HG02610 (cell line): ENCODE results near the gene EOLA1.
"Not testable (repeated sequence)": the region's sequence is repeated elsewhere in the genome, so short reads cannot be mapped to it uniquely, and the experiment has no call there.

Source experiments
- ATAC-seq: cut with Tn5 transposase; IDR thresholded peaks from one replicate; pipeline ENCODE4 v1.9.1; 2021; ENCODE audit warnings: mild to moderate bottlenecking, moderate library complexity; ENCODE audit not compliant: unreplicated experiment

Gene EOLA1

DNA sequence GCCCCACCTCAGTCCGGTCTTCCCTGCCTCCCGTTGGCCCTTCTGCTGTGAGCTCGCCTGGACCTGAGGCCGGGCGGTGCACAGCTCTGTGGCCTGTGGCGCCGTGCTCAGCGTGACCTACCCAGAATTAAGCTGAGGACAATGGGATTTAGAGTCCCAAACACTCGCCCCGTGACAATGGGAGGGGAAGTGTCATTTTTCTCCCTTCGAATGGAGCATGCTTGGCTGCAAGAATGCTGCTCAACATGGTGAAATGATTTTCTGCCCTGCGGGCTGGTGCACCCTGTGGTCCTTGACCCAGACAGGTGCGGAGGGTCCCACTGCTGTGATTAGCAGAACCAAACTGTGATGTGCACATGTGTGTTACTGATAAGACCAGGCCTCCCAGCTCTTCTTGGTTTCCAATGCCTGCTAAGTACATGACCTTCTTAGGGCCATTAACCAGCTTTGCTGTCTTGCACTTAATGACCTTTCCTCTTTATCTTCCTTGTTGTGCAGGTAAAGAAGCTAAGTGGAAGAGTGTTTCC lies 772 bp downstream of the EOLA1 start:
- ATAC-seq, result no peak

GRCh38 chrX:149545545-149546543 lies 5.0 kb downstream of the EOLA1 start:
- ATAC-seq, result not testable (repeated sequence)

DNA sequence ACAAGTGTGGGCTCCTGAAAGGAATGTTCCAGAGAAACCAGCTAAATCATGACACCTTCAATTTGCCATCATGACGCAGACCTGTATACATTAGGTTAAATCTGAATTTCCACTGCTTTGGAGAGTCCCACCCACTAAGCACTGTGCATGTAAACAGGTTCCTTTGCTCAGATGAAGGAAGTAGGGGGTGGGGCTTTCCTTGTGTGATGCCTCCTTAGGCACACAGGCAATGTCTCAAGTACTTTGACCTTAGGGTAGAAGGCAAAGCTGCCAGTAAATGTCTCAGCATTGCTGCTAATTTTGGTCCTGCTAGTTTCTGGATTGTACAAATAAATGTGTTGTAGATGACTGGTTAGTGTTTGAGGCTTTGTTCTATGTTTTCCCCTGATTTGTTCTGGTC lies 6.2 kb downstream of the EOLA1 start:
- not testable (repeated sequence) for ATAC-seq

DNA sequence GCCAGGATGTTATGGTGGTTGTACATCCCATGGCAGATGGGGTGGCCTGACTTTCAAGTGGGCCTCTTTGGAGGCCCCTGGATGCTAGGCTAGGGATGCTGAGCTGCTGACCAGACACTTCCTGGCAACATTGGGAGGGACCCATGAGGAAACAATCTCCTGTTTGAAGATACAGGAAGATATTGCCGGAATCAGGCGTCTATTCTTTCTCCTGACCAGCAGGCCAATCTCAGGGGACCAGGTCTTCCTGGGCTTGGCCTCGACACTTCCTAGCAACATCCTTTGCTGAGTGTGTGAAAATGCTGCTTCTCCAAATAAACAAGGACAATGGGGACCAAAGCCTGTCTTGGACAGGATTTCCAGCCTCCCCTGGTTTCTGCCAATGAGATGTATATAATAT lies 7.0 kb downstream of the EOLA1 start:
- ATAC-seq, result not testable (repeated sequence)

DNA sequence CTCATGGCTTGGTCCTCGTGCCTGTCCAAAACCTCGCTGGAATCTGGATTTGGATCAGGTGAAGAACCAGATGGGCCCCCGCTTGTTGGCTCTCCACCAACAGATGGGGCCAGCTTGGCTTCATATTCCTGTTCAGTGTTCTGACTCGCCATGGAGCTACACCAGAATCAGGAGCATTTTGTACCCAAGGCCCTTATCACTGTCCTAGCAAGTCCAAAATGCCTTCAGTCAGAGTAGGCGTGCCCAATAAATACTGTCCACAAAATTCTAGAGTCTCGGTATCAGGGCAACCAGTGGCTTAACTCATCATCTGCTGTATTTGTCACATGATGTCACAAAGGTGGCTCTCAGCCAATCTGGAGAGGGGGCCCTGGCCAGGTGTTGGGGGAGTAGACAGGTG lies 8.9 kb downstream of the EOLA1 start, which contains the start of gene HSFX3:
HSFX3 (minus strand) TSS at position 224 of the 400 bp plus-strand sequence; CDS start at position 152, 72 bp downstream.
- not testable (repeated sequence) for ATAC-seq

DNA sequence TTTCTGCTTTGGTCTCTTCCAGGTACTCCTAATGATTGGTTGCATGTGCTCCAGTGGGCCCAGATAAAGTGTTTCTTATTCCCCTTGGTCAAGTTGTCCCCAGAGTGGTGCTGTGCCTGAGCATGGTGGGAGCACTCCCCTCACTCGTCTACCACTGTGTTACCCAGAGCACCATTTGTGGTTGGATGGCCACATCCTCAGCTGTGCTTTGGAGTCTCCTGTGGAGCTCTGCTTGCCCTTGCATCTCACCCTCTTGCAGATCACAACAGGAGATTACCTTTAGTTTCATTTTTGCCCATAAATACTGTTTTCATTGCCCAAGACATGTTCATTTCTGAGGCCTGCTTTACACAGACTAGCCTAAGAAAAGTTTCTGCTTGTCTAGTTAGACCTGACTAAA lies 9.6 kb downstream of the EOLA1 start:
- not testable (repeated sequence) for ATAC-seq

DNA sequence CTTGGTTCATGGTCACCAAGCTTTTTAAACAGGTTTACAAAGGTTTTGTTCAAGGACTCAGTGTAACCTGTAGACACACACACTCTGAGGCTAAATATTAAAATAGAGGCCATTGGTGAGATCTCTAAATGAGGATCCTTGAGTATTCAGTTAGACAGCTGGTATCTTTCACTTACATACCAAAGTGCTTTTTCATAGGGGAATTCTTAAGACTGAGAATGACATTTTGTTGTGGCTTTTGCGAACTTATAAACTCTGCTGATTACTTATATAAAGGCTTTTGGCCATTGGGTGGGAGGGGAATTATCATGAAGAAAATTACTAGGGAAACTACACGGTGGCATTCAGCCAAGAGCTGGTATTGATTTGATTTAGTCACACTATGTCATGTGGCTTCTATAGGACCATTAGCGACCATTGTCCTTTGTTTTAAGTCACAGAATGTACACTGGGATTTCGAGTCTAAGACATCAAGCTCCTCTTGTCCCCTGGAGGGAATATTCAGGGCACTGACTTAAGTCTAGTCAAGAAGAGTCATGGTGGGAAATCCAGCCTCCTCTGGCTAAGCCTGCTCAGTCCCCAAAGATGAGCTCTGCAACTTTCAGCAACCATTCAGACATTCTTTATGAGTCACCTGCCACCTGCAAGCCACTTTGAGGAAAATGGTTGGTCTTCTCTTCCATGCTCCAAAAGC lies 10.6 kb downstream of the EOLA1 start:
- peak; percentile 70 for ATAC-seq

- not testable (repeated sequence) for ATAC-seq
Observed at GRCh38 chrX:149551939-149552248, 11.1 kb downstream of the EOLA1 start.

GRCh38 chrX:149555251-149555650 lies 14.4 kb downstream of the EOLA1 start:
- not testable (repeated sequence) for ATAC-seq

- ATAC-seq, result no peak
Observed at GRCh38 chrX:149563359-149563758, 22.5 kb downstream of the EOLA1 start.

GRCh38 chrX:149567621-149568417 lies 27.0 kb downstream of the EOLA1 start:
- ATAC-seq, result no peak

- no peak for ATAC-seq
Observed at GRCh38 chrX:149568701-149569296, 28.0 kb downstream of the EOLA1 start.

- peak; percentile 31 for ATAC-seq
Observed at GRCh38 chrX:149569770-149570169, 29.0 kb downstream of the EOLA1 start.

GRCh38 chrX:149570668-149571067 lies 29.9 kb downstream of the EOLA1 start:
- no peak for ATAC-seq

GRCh38 chrX:149571770-149572169 lies 31.0 kb downstream of the EOLA1 start:
- no peak for ATAC-seq

DNA sequence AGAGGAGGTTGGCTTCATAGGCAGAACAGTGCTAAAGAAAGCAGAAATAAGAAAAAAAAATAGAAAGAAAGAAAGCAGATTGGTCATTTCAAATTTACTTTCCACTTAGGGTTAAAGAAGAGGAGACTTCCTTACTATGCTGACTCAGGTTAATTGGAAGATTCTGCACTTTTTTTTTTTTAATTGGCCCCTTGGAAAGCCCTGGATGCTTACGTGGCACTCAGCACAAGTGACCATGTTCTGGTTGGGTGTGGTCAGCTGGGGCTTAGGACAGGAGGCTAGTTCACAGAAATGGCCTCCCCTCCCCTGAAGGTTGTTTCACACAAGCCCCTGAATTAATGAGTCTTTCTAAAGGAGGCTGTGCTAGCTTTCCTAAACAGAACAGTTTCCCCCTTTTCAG lies 31.9 kb downstream of the EOLA1 start:
- no peak for ATAC-seq

DNA sequence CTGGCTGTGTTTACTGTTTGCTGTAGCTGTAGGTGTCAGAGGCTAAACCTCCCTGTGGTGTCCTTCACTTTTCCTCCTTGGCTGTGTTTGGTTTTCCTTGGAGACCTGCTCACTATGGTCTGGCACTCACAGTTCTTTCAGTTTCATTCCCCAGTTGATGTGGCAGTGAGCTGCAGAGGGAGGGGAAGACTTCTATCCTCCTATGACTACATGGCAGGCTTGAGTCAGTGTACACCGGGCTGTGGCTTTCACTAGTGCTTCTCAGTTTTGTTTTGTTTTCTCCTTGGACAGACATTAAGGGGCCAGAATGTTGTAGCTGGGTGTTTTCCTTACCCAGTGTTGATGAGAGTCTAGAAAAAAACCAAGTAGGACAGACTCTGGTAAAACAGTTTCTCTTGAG lies 32.6 kb downstream of the EOLA1 start:
- peak; percentile 100 for ATAC-seq

DNA sequence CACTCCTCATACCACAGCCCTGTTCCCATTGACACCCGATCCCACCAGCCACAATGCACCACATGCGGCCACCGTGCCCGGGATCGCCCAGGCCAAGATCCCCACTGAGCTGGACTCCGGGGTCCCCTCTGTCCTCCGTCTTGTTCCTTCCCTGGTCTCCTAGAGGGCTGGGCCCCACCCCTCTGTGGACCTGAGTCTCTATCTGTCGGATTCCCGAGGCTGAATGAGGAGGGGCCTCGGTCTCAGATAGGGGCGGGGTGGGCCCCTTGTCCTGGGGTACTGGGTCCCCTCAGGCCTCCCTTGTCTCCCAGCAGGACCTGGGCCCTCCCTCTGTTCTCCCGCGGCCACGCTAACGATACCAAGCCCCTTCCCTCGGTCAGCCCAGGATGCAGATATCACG lies 44.8 kb downstream of the EOLA1 start:
- not testable (repeated sequence) for ATAC-seq

GRCh38 chrX:149587359-149587758 lies 46.5 kb downstream of the EOLA1 start, which contains the start of gene MAGEA9B:
Gene MAGEA9B (minus strand): TSS chrX:149587459. CDS start chrX:149583179, 4,280 bp downstream.
- ATAC-seq, result not testable (repeated sequence)

DNA sequence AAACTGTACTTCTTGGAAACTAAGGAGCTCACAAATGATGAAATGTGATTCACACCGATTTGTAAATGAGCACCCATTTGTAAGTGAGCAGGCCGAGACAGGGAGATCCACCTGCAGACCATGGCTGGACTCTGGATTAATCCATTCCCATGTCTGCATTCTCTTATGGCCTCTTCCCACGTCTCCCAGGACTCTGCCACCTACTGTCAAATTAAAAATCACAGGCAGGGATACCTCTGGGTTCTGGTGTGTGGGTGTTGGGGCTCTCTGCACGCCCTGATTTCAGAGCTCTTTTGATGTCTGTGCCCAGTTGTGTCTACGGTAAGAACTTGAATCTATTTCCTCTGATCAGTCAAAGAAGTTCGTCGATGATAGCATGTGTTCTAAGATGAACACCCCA lies 50.2 kb downstream of the EOLA1 start:
- ATAC-seq, result not testable (repeated sequence)
